ENCODE data around the gene CDNF. TPM values are rescaled to one million over a fixed set of nuclear protein-coding genes. Genes with fewer than 3 reads are reported as not detected.

The CDNF gene
- total and polyA plus RNA-seq, 3 donors from 2014 or later = 10.0 to 46.7 (median 14.1) TPM

DNA sequence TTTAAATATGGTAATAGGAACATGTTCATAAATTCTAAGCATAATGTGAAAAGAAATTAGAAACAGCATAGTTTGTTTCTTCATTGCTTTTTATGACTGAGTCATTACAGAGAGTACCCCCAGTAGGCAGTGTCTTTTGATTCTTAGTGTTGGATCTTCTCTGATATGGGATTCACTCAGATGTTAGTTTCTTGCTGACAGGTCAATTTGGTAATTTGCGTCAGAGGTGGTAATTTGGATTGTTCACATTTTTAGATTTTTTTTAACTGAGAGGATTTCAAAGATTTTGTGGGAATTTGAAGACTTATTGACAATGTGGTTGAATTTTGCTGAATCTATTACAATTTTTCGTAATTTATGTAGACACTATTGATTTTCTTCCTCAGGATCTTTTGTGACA lies 2.3 kb upstream of the CDNF start:
- DNase-seq = no peak
- no peak overlapping the region for H3K27ac ChIP-seq
- intact Hi-C loops (cut with DNase I; ENCODE audit: low total_unique reads) = no loop called here
- 88 to 90% methylated on average over 2 of the region's 2 CpGs for WGBS, 2 donors
- H3K9me3 ChIP-seq = no peaks in the 10 kb centered on the region
- TF ChIP-seq POLR2A (IDR thresholded peaks at IDR 0.05) = no peak
- TF ChIP-seq, protein P1, sequence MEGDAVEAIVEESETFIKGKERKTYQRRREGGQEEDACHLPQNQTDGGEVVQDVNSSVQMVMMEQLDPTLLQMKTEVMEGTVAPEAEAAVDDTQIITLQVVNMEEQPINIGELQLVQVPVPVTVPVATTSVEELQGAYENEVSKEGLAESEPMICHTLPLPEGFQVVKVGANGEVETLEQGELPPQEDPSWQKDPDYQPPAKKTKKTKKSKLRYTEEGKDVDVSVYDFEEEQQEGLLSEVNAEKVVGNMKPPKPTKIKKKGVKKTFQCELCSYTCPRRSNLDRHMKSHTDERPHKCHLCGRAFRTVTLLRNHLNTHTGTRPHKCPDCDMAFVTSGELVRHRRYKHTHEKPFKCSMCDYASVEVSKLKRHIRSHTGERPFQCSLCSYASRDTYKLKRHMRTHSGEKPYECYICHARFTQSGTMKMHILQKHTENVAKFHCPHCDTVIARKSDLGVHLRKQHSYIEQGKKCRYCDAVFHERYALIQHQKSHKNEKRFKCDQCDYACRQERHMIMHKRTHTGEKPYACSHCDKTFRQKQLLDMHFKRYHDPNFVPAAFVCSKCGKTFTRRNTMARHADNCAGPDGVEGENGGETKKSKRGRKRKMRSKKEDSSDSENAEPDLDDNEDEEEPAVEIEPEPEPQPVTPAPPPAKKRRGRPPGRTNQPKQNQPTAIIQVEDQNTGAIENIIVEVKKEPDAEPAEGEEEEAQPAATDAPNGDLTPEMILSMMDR (IDR thresholded peaks at IDR 0.05) = no peak
- no peaks in the 10 kb centered on the region for H3K27me3 ChIP-seq
- no peak overlapping the region for H3K4me3 ChIP-seq
- peaks cover 10% of the 10 kb centered on the region for H3K4me1 ChIP-seq
- H3K36me3 ChIP-seq (ENCODE audit: low read depth, missing control alignments) = no peaks in the 10 kb centered on the region

DNA sequence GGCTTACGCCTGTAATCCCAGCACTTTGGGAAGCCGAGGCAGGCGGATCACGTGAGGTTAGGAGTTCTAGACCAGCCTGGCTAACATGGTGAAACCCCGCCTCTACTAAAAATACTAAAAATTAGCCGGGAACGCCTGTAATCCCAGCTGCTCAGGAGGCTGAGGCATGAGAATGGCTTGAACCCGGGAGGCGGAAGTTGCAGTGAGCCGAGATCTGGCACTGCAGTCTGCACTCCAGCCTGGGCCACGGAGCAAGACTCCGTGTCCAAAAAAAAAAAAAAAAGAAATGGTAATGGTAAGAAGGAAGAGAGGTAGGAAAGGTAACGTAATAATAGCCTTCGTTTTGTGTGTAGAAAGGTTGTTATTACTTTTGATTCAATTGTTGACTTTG lies 1.5 kb upstream of the CDNF start:
- H3K27me3 ChIP-seq = no peaks in the 10 kb centered on the region
- no peaks in the 10 kb centered on the region for H3K9me3 ChIP-seq
- H3K36me3 ChIP-seq (ENCODE audit: low read depth, missing control alignments) = no peaks in the 10 kb centered on the region
- H3K4me3 ChIP-seq = peak overlapping the region; percentile 91 to 95
- peaks cover 10% of the 10 kb centered on the region for H3K4me1 ChIP-seq
- peak overlapping the region; percentile 90 to 98 for H3K27ac ChIP-seq
- intact Hi-C loops (cut with DNase I; ENCODE audit: low total_unique reads) = no loop called here
- TF ChIP-seq, protein P1 (IDR thresholded peaks at IDR 0.05) = no peak
- TF ChIP-seq POLR2A (IDR thresholded peaks at IDR 0.05) = no peak
- DNase-seq = peak; percentile 25
- 5 to 9% methylated on average over 14 of the region's 14 CpGs for WGBS, 2 donors

DNA sequence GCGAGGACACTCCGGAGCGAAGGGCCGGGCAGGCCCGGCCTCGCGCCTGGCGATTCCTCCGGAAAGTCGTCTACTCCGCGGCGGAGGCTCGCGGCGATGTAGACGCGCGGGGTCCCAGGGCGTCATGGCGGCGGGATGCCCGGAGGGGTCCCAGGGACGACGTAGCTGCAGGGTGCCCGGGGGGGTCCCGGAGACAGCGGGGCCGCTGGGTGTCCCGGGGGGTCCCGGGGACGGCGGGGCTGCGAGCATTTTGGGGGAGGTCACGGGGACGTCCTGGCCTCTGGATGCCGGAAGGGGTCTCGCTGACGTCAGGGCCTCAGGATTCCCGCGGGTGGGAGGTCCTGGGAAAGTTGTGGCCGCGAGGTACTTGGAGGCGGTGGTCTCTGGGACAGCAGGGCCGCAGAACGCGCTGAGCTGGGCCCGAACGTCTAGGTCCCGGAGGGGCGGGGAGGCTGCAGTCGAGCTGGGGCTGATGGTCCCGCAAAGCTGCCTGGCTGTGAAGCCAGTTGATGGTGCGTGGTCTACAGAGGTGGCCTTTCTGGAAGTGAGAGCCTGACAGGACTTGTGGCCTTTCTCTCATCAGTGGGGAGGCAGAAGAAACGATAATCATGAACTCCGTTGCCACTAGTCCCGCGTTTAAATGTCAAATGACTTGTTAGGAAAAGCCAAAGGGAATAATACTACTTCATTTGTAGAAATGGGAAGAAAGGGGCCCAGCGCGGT lies 906 bp upstream of the CDNF start:
- peak overlapping the region; percentile 90 to 98 for H3K27ac ChIP-seq
- no peaks in the 10 kb centered on the region for H3K36me3 ChIP-seq (ENCODE audit: low read depth, missing control alignments)
- peak; percentile 54 for DNase-seq
- 0% methylated on average over 10 to 44 of the region's 60 CpGs for WGBS, 2 donors
- intact Hi-C loops (cut with DNase I; ENCODE audit: low total_unique reads) = no loop called here
- H3K4me3 ChIP-seq = peak overlapping the region; percentile 91 to 95
- no peaks in the 10 kb centered on the region for H3K9me3 ChIP-seq
- TF ChIP-seq, protein P1 (IDR thresholded peaks at IDR 0.05) = no peak
- TF ChIP-seq POLR2A (IDR thresholded peaks at IDR 0.05) = no peak
- H3K4me1 ChIP-seq = peaks cover 10% of the 10 kb centered on the region
- H3K27me3 ChIP-seq = no peaks in the 10 kb centered on the region

DNA sequence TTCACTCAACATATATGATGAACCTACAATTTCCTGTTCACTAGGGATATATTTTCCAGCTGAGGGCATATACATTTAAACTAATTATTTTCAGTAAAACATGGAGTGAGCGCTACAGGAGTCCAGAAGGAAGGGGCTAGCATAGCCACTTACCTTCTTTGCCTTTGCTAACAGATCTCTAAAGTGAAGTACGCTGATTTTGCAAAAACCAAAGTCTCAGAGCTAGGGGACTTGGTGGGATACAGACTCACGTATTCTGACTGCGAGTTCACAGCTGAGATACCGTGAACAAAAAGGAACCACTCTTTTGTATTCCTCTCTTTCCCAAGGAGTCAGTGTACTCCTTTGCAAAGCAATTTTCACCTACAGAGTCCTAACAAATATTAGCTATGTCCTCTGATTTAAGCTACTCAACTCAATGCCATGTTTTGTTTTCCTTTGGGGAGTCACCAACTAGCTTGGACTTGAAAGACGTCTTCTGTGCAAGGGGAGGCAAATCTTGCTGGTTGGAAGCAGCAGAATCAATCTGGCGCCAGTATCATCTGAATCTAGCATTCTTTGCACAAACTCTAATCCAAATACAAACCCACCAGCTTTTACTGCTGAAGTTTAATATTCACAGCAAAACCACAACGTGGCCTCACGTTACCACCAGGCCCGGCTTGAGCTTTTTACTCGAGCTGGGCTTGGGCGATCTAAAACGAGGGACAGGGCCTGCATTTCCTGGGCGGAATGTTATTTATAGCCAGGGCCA lies 657 bp downstream of the CDNF start:
- H3K36me3 ChIP-seq (ENCODE audit: low read depth, missing control alignments) = no peaks in the 10 kb centered on the region
- H3K4me1 ChIP-seq = peaks cover 10% of the 10 kb centered on the region
- H3K4me3 ChIP-seq = peak overlapping the region; percentile 91 to 95
- WGBS, 2 donors = 12 to 15% methylated on average over 14 of the region's 14 CpGs
- no peak for DNase-seq
- peak overlapping the region; percentile 90 to 98 for H3K27ac ChIP-seq
- no peaks in the 10 kb centered on the region for H3K27me3 ChIP-seq
- no peaks in the 10 kb centered on the region for H3K9me3 ChIP-seq
- intact Hi-C loops (cut with DNase I; ENCODE audit: low total_unique reads) = no loop called here
- TF ChIP-seq, protein P1 (IDR thresholded peaks at IDR 0.05) = no peak
- no peak for TF ChIP-seq POLR2A (IDR thresholded peaks at IDR 0.05)
